ENCODE data around the gene RILPL2.
"Not testable (repeated sequence)": the region's sequence is repeated elsewhere in the genome, so short reads cannot be mapped to it uniquely, and the experiment has no call there.

RILPL2 gene

DNA sequence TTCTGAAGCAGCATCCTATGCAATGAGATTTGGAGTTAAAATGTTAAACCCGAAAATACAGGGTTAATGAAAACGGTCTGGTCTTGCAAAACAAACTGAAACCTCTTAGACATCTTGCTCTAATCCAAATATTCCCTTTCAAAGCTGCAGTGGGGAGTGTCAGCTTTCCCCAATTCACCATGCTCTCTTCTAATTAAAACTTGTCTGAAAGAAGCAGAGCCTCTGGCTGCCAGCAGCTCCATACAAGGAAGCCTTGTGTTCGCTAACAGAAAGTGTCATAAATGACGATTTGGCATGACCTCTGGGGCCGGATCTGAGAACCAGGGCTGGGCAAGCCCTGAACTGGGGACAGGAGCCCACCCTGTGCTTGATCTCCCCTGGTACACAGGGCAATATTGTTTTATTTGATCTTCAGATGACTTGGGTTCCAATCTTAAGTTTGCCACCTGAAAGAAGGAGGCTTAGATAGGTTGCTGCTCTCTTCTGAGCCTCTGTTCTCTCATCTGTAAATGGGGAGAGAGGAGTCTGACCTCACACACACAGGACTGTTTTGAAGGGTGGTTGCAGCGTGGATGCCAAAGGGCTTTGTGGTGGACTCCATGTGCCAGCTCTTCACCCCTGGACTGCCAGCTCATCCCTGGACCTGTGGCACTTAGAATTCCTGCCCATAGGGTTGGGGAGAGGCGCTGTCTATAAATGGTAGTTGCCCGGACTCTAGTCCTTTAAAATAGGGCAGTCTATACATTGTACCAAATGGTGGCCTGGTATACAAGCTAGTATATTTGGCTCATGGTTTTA, 44.7 kb downstream of the RILPL2 start:
- H3K9ac ChIP-seq (ENCODE audit: insufficient read length, low read depth): no peak overlapping the region
- peaks cover 66% of the 10 kb centered on the region for H3K36me3 ChIP-seq (ENCODE audit: insufficient read depth, insufficient read length, low read length)
- no peak overlapping the region for H3K4me3 ChIP-seq (ENCODE audit: insufficient read length, low read depth)
- TF ChIP-seq YY1 (IDR thresholded peaks at IDR 0.05; ENCODE audit: insufficient read depth, insufficient read length) (no peak), SUZ12 (IDR thresholded peaks at IDR 0.05; ENCODE audit: extremely low read depth, insufficient read depth, insufficient read length) (no peak), ZNF274 (IDR thresholded peaks at IDR 0.05; ENCODE audit: low read depth, low read length) (no peak)
- DNase-seq (ENCODE audit: low read depth, low spot score): no peak
- H3K9me3 ChIP-seq (ENCODE audit: insufficient read depth, low read length): no peaks in the 10 kb centered on the region
- peaks cover 3% of the 10 kb centered on the region for H3K4me1 ChIP-seq (ENCODE audit: insufficient read depth, insufficient read length)
- H3K27me3 ChIP-seq (ENCODE audit: insufficient read depth, insufficient read length): peaks cover 8% of the 10 kb centered on the region

DNA sequence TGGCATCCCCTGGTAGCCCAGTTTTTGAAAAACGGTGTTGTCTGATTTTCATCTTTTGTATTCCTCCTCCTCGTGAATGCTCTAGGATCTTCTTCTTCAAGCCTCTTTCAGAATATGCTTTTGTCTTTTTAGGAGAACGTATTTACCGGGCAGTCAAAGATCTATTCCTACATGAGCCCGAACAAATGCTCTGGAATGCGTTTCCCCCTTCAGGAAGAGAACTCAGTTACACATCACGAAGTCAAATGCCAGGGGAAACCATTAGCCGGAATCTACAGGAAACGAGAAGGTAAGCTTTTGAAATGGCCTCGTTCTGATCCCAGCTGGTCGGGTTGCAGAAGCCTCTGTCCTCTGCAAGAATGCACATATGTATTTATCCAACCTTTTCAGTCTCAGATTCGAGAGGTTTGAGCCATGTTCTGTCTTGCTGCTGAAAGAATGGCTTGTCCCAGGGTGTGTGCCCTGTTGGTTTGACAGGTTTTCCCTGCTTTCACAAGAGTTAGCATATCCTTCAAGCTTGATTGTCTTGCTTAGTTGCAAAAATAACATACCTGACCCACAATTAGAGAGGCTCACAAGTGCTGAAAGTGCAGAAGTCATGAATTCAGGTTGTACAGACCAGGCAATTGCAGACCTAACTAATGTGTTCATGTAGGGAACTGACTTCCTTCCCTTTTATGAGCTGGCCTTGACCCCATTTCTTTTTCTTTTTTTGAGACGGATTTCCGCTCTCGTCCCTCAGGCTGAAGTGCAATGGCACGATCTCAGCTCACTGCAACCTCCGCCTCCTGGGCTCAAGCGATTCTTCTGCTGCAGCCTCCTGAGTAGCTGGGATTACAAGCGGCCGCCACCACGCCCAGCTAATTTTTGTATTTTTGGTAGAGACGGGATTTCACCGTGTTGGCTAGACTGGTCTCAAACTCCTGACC, 45.7 kb downstream of the RILPL2 start:
- Histone ChIP-seq H3K4me3 (ENCODE audit: insufficient read length, low read depth) (peak overlapping the region; percentile 69), H3K9ac (ENCODE audit: insufficient read length, low read depth) (peak overlapping the region; percentile 85), H3K27me3 (ENCODE audit: insufficient read depth, insufficient read length) (peaks cover 8% of the 10 kb centered on the region), H3K4me1 (ENCODE audit: insufficient read depth, insufficient read length) (peaks cover 3% of the 10 kb centered on the region), H3K9me3 (ENCODE audit: insufficient read depth, low read length) (no peaks in the 10 kb centered on the region), H3K36me3 (ENCODE audit: insufficient read depth, insufficient read length, low read length) (peaks cover 56% of the 10 kb centered on the region)
- TF ChIP-seq YY1 (IDR thresholded peaks at IDR 0.05; ENCODE audit: insufficient read depth, insufficient read length) (no peak), ZNF274 (IDR thresholded peaks at IDR 0.05; ENCODE audit: low read depth, low read length) (no peak), SUZ12 (IDR thresholded peaks at IDR 0.05; ENCODE audit: extremely low read depth, insufficient read depth, insufficient read length) (no peak)
- no peak for DNase-seq (ENCODE audit: low read depth, low spot score)

DNA sequence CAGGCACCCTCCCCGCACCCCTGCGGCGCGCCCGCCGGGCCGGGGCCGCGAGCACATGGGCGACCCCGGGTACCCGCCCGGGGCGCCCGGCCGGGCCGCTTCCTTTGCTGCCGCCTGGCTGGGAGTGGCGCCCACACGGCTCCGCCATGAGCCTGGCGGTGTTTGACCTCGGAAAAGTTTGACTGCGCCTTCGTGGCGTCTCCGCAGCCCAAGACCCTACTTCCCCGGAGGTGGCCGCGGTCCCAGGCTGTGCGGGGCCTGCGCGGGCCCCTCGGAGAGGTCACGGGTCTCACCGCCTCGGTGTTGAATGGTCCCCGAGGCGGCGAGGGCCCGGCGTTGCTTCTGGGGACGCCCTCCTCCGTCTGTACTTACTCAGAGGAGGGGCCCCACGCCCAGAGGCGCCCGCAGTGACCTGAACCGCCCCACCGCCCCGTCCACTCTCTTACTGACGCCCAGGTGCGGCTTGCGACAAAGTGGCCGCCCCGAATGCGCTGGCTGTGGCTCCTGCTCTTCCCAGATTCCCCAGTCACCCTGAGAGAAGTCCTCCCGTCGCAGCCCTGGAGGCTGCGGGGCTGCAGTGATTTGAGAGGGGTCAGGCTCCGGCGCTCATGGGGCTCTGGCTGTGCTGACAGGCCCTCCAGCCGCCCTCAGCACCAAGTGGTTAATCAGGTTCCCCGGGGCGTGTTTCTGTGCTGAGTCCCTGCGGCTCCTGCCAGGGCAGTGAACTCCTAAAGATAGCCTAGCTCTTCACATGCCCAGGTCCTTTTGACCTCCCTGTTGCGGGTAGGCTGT, 46.7 kb downstream of the RILPL2 start:
- Histone ChIP-seq H3K27me3 (ENCODE audit: insufficient read depth, insufficient read length) (peaks cover 8% of the 10 kb centered on the region), H3K9ac (ENCODE audit: insufficient read length, low read depth) (peak overlapping the region; percentile 85), H3K36me3 (ENCODE audit: insufficient read depth, insufficient read length, low read length) (peaks cover 46% of the 10 kb centered on the region), H3K9me3 (ENCODE audit: insufficient read depth, low read length) (no peaks in the 10 kb centered on the region), H3K4me3 (ENCODE audit: insufficient read length, low read depth) (peak overlapping the region; percentile 69), H3K4me1 (ENCODE audit: insufficient read depth, insufficient read length) (peaks cover 3% of the 10 kb centered on the region)
- no peak for TF ChIP-seq SUZ12 (IDR thresholded peaks at IDR 0.05; ENCODE audit: extremely low read depth, insufficient read depth, insufficient read length)
- DNase-seq (ENCODE audit: low read depth, low spot score): no peak

DNA sequence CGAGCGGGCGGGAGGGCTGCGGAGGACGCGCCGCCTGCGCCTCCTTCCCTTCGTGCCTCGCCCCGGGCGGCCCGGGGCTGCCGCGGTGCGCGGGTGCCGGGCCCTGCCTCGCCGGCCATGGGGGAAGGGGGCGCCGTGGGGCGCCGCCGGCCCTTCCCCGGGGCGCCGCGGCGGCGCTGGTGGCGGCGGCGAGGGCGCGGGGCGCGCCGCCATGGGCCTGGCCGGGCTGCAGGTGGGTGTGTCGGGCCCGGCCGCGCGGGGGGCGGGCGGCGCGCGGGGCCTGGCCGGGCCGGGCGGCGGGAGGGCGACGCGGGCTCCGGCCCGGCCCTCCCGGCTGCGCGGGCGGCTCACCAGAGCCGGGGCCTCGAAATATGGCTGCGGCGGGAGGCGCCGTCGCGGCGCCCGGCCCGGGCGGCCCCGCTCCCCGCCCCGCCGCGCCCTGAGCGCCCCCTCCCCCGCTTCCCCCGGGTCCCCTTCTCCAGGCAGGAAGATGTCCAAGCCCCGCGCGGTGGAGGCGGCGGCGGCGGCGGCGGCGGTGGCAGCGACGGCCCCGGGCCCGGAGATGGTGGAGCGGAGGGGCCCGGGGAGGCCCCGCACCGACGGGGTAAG, 47.4 kb downstream of the RILPL2 start:
- DNase-seq (ENCODE audit: low read depth, low spot score): no peak
- peaks cover 39% of the 10 kb centered on the region for H3K36me3 ChIP-seq (ENCODE audit: insufficient read depth, insufficient read length, low read length)
- TF ChIP-seq YY1 (IDR thresholded peaks at IDR 0.05; ENCODE audit: insufficient read depth, insufficient read length): no peak
- TF ChIP-seq SUZ12 (IDR thresholded peaks at IDR 0.05; ENCODE audit: extremely low read depth, insufficient read depth, insufficient read length): no peak
- H3K9me3 ChIP-seq (ENCODE audit: insufficient read depth, low read length): no peaks in the 10 kb centered on the region
- peaks cover 3% of the 10 kb centered on the region for H3K4me1 ChIP-seq (ENCODE audit: insufficient read depth, insufficient read length)
- H3K27me3 ChIP-seq (ENCODE audit: insufficient read depth, insufficient read length): peaks cover 8% of the 10 kb centered on the region
- peak overlapping the region; percentile 69 for H3K4me3 ChIP-seq (ENCODE audit: insufficient read length, low read depth)
- H3K9ac ChIP-seq (ENCODE audit: insufficient read length, low read depth): peak overlapping the region; percentile 85

DNA sequence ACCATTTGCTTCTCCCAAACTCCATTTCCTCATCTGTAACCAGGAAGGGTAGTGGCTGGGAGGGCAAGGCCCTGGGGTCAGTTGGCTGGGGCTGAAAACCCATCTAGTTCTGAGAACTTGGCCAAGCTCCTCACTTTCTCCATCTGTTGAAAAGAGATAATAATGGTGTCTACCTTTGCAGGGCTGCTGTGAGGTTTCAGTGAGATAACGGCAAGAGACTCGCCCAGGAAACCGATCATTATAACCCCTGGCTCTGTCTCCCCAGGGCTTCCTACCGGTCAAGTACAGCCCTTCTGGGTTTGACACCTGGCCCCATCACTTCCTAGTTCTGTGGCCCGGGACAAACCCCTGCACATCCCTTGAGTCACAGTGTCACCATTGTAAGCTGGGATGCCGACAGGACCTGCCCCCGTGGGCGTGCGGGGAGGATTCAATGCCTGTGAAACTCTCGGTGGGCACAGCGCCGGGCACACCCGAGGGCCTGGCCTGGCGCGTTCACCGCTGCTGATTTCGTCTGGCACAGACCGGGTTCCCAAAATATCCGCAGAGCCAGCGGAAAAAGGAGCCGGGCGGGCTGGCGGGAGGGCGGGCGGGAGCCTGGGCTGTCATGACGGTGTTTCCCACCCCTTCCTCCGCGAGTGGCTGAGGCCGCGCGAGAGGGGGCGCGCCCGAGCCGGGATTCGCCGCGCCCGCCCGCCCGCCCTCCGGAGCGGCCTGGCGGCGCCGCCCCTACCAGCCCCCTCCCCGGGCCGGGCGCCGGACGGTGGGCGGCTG, 48.1 kb downstream of the RILPL2 start:
- Histone ChIP-seq H3K9me3 (ENCODE audit: insufficient read depth, low read length) (no peaks in the 10 kb centered on the region), H3K9ac (ENCODE audit: insufficient read length, low read depth) (peak overlapping the region; percentile 76), H3K4me3 (ENCODE audit: insufficient read length, low read depth) (peak overlapping the region; percentile 49), H3K27me3 (ENCODE audit: insufficient read depth, insufficient read length) (peaks cover 8% of the 10 kb centered on the region), H3K4me1 (ENCODE audit: insufficient read depth, insufficient read length) (peaks cover 3% of the 10 kb centered on the region), H3K36me3 (ENCODE audit: insufficient read depth, insufficient read length, low read length) (peaks cover 34% of the 10 kb centered on the region)
- TF ChIP-seq YY1 (IDR thresholded peaks at IDR 0.05; ENCODE audit: insufficient read depth, insufficient read length) (no peak), ZNF274 (IDR thresholded peaks at IDR 0.05; ENCODE audit: low read depth, low read length) (no peak), SUZ12 (IDR thresholded peaks at IDR 0.05; ENCODE audit: extremely low read depth, insufficient read depth, insufficient read length) (no peak)
- DNase-seq (ENCODE audit: low read depth, low spot score): no peak

DNA sequence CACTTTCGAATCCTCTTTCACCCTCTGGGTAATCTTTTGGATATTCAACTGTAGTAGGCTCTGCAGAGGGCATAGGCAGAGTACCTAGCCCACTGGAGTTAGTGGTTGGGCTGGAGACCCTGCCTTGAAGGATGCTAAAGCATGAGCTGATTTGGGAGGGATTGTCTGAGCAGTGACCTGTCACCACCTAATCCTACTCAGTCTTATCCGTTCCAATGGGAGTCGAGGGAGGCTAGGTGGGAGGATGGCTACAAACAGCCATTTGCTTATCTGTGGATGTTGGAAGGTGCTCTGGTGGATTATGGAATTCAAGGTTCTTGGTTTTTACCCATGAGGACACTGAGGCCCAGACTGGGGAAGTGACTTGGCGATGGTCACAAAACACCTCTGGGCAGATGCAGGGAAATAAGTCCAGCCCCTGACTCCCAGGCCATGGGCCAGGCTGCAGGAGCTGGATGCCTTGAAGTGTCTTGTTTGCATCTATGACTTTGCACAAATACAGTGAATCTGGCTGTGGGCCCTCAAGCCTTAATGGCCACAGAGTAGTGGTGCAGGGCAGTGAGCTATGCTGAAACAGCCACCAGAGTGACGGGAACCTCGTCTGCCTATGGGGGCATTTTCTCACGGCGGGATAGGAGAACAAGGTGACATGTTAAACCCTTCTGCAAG, 48.8 kb downstream of the RILPL2 start:
- Histone ChIP-seq H3K4me3 (ENCODE audit: insufficient read length, low read depth) (peak overlapping the region; percentile 49), H3K9me3 (ENCODE audit: insufficient read depth, low read length) (no peaks in the 10 kb centered on the region), H3K36me3 (ENCODE audit: insufficient read depth, insufficient read length, low read length) (peaks cover 27% of the 10 kb centered on the region), H3K27me3 (ENCODE audit: insufficient read depth, insufficient read length) (peaks cover 8% of the 10 kb centered on the region), H3K9ac (ENCODE audit: insufficient read length, low read depth) (peak overlapping the region; percentile 76), H3K4me1 (ENCODE audit: insufficient read depth, insufficient read length) (peaks cover 3% of the 10 kb centered on the region)
- no peak for TF ChIP-seq SUZ12 (IDR thresholded peaks at IDR 0.05; ENCODE audit: extremely low read depth, insufficient read depth, insufficient read length)
- TF ChIP-seq YY1 (IDR thresholded peaks at IDR 0.05; ENCODE audit: insufficient read depth, insufficient read length): no peak
- TF ChIP-seq ZNF274 (IDR thresholded peaks at IDR 0.05; ENCODE audit: low read depth, low read length): no peak
- no peak for DNase-seq (ENCODE audit: low read depth, low spot score)

DNA sequence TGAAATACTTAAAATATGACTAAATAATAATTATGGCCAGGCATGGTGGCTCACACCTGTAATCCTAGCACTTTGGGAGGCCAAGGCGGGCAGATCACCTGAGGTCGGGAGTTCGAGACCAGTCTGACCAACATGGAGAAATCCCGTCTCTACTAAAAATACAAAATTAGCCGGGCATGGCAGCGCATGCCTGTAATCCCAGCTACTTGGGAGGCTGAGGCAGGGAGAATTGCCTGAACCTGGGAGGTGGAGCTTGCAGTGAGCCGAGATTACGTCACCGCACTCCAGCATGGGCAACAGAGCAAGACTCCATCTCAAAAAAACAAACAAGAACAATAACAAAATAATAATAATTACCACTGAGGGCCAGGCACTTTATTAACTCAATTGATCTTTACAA, 50.9 kb downstream of the RILPL2 start:
- not testable (repeated sequence) for DNase-seq (ENCODE audit: low read depth, low spot score); H3K9ac ChIP-seq (ENCODE audit: insufficient read length, low read depth); H3K4me3 ChIP-seq (ENCODE audit: insufficient read length, low read depth); H3K36me3 ChIP-seq (ENCODE audit: insufficient read depth, insufficient read length, low read length); H3K4me1 ChIP-seq (ENCODE audit: insufficient read depth, insufficient read length); H3K27me3 ChIP-seq (ENCODE audit: insufficient read depth, insufficient read length); H3K9me3 ChIP-seq (ENCODE audit: insufficient read depth, low read length)

Data from NT2/D1 (cell line).